ENCODE data around the gene DNAJA2.

DNAJA2 gene

GRCh38 chr16:46973996-46974324, 486 bp upstream of the DNAJA2 start:
- no peaks in the 10 kb centered on the region for H3K9me3 ChIP-seq (ENCODE audit: severe bottlenecking)
- peak overlapping the region; percentile 81 for H3K27ac ChIP-seq (ENCODE audit: poor library complexity, severe bottlenecking)
- peaks cover 31% of the 10 kb centered on the region for H3K36me3 ChIP-seq (ENCODE audit: low read depth)
- H3K4me3 ChIP-seq (ENCODE audit: severe bottlenecking), result peak overlapping the region; percentile 99
- 0 out of 3 replicates have a peak, but pooled peaks have one; percentile 2 for ATAC-seq (ENCODE audit: low read depth)
- no peaks in the 10 kb centered on the region for H3K27me3 ChIP-seq (ENCODE audit: insufficient read depth, poor library complexity, severe bottlenecking)
- DNase-seq (ENCODE audit: low spot score), result no peak
- H3K4me1 ChIP-seq (ENCODE audit: insufficient read depth, poor library complexity, severe bottlenecking), result peaks cover 20% of the 10 kb centered on the region
- no peak for TF ChIP-seq CTCF (IDR thresholded peaks at IDR 0.05; ENCODE audit: poor library complexity, severe bottlenecking)

- H3K4me3 ChIP-seq (ENCODE audit: severe bottlenecking), result peak overlapping the region; percentile 99
- DNase-seq (ENCODE audit: low spot score), result no peak
- H3K36me3 ChIP-seq (ENCODE audit: low read depth), result peaks cover 45% of the 10 kb centered on the region
- H3K9me3 ChIP-seq (ENCODE audit: severe bottlenecking), result no peaks in the 10 kb centered on the region
- peak; percentile 48 for ATAC-seq (ENCODE audit: low read depth)
- no peak for TF ChIP-seq CTCF (IDR thresholded peaks at IDR 0.05; ENCODE audit: poor library complexity, severe bottlenecking)
- H3K27me3 ChIP-seq (ENCODE audit: insufficient read depth, poor library complexity, severe bottlenecking), result no peaks in the 10 kb centered on the region
- peak overlapping the region; percentile 81 for H3K27ac ChIP-seq (ENCODE audit: poor library complexity, severe bottlenecking)
- H3K4me1 ChIP-seq (ENCODE audit: insufficient read depth, poor library complexity, severe bottlenecking), result peaks cover 20% of the 10 kb centered on the region
Observed at GRCh38 chr16:46972429-46973206, 856 bp downstream of the DNAJA2 start.

GRCh38 chr16:46971271-46971670, 2.2 kb downstream of the DNAJA2 start:
- Histone ChIP-seq H3K27ac (ENCODE audit: poor library complexity, severe bottlenecking) (no peak overlapping the region), H3K4me1 (ENCODE audit: insufficient read depth, poor library complexity, severe bottlenecking) (peaks cover 20% of the 10 kb centered on the region), H3K4me3 (ENCODE audit: severe bottlenecking) (no peak overlapping the region), H3K27me3 (ENCODE audit: insufficient read depth, poor library complexity, severe bottlenecking) (no peaks in the 10 kb centered on the region), H3K9me3 (ENCODE audit: severe bottlenecking) (no peaks in the 10 kb centered on the region), H3K36me3 (ENCODE audit: low read depth) (peaks cover 58% of the 10 kb centered on the region)
- ATAC-seq (ENCODE audit: low read depth) (no peak), DNase-seq (ENCODE audit: low spot score) (no peak)
- no peak for TF ChIP-seq CTCF (IDR thresholded peaks at IDR 0.05; ENCODE audit: poor library complexity, severe bottlenecking)

GRCh38 chr16:46970089-46970488, 3.4 kb downstream of the DNAJA2 start:
- Histone ChIP-seq H3K27ac (ENCODE audit: poor library complexity, severe bottlenecking) (no peak overlapping the region), H3K4me3 (ENCODE audit: severe bottlenecking) (no peak overlapping the region), H3K9me3 (ENCODE audit: severe bottlenecking) (no peaks in the 10 kb centered on the region), H3K27me3 (ENCODE audit: insufficient read depth, poor library complexity, severe bottlenecking) (no peaks in the 10 kb centered on the region), H3K36me3 (ENCODE audit: low read depth) (peaks cover 70% of the 10 kb centered on the region), H3K4me1 (ENCODE audit: insufficient read depth, poor library complexity, severe bottlenecking) (peaks cover 20% of the 10 kb centered on the region)
- TF ChIP-seq CTCF (IDR thresholded peaks at IDR 0.05; ENCODE audit: poor library complexity, severe bottlenecking), result no peak
- DNase-seq (ENCODE audit: low spot score) (no peak), ATAC-seq (ENCODE audit: low read depth) (no peak)

GRCh38 chr16:46968063-46968435, 5.4 kb downstream of the DNAJA2 start:
- H3K27me3 ChIP-seq (ENCODE audit: insufficient read depth, poor library complexity, severe bottlenecking), result no peaks in the 10 kb centered on the region
- ATAC-seq (ENCODE audit: low read depth), result no peak
- no peak for DNase-seq (ENCODE audit: low spot score)
- H3K36me3 ChIP-seq (ENCODE audit: low read depth), result peaks cover 90% of the 10 kb centered on the region
- H3K9me3 ChIP-seq (ENCODE audit: severe bottlenecking), result no peaks in the 10 kb centered on the region
- no peak overlapping the region for H3K27ac ChIP-seq (ENCODE audit: poor library complexity, severe bottlenecking)
- no peak overlapping the region for H3K4me3 ChIP-seq (ENCODE audit: severe bottlenecking)
- peaks cover 13% of the 10 kb centered on the region for H3K4me1 ChIP-seq (ENCODE audit: insufficient read depth, poor library complexity, severe bottlenecking)
- no peak for TF ChIP-seq CTCF (IDR thresholded peaks at IDR 0.05; ENCODE audit: poor library complexity, severe bottlenecking)
